ENCODE measurements around the gene SLC17A8.
A peak's percentile ranks its signal among the peaks of the same experiment; 100 is the strongest.
"Not testable (repeated sequence)": the region's sequence is repeated elsewhere in the genome, so short reads cannot be mapped to it uniquely, and the experiment has no call there.

SLC17A8 gene

GRCh38 chr12:100356644-100357223, at the start of gene SLC17A8:
Gene SLC17A8 (plus strand): TSS chr12:100357074. CDS start chr12:100357392, 318 bp downstream.
- H2AFZ ChIP-seq (ENCODE audit: low read depth, low read length): no peak within 1 kb of the TSS

GRCh38 chr12:100308138-100308537, 48.7 kb upstream of the SLC17A8 start:
- H3K27ac ChIP-seq (ENCODE audit: low read length); H3K79me2 ChIP-seq (ENCODE audit: low read length); H4K20me1 ChIP-seq (ENCODE audit: insufficient read depth, low read length); H3K4me1 ChIP-seq (ENCODE audit: low read length); H3K4me2 ChIP-seq (ENCODE audit: low read length); H3K4me3 ChIP-seq (ENCODE audit: low read length); H3K9me3 ChIP-seq (ENCODE audit: insufficient read depth, low read length); H3K9ac ChIP-seq (ENCODE audit: low read length); H3K27me3 ChIP-seq (ENCODE audit: low read depth, low read length); H2AFZ ChIP-seq (ENCODE audit: low read depth, low read length): not testable (repeated sequence)
- peaks cover 10% of the 10 kb centered on the region for H3K36me3 ChIP-seq (replicated peaks; ENCODE audit: low read depth, low read length)

More at GRCh38 chr12:100356644-100357223, at the start of gene SLC17A8:
- Histone ChIP-seq H3K27ac (ENCODE audit: low read length) (no peak within 1 kb of the TSS), H3K4me2 (ENCODE audit: low read length) (peak within 1 kb of the TSS; percentile 11; the same call in 1 of the 2 replicates), H3K9me3 (ENCODE audit: insufficient read depth, low read length) (no peaks in the 10 kb centered on the region), H3K27me3 (ENCODE audit: low read depth, low read length) (peaks cover 12% of the 10 kb centered on the region; the same call in 1 of the 2 replicates), H3K9ac (ENCODE audit: low read length) (no peak within 1 kb of the TSS), H3K36me3 (replicated peaks; ENCODE audit: low read depth, low read length) (no peaks in the 10 kb centered on the region), H3K4me3 (ENCODE audit: low read length) (no peak within 1 kb of the TSS), H3K79me2 (ENCODE audit: low read length) (no peaks in the 10 kb centered on the region), H3K4me1 (ENCODE audit: low read length) (peaks cover 5% of the 10 kb centered on the region; the same call in 1 of the 2 replicates), H4K20me1 (ENCODE audit: insufficient read depth, low read length) (no peaks in the 10 kb centered on the region)
- TF ChIP-seq CTCF (IDR thresholded peaks at IDR 0.05; ENCODE audit: low read depth, low read length) (no peak), EZH2phosphoT487 (IDR thresholded peaks at IDR 0.05; ENCODE audit: low read depth) (no peak)

- no peak overlapping the region for H3K9ac ChIP-seq (ENCODE audit: low read length)
- H3K4me2 ChIP-seq (ENCODE audit: low read length): no peak overlapping the region
- no peak overlapping the region for H2AFZ ChIP-seq (ENCODE audit: low read depth, low read length)
- H4K20me1 ChIP-seq (ENCODE audit: insufficient read depth, low read length): no peaks in the 10 kb centered on the region
- H3K27ac ChIP-seq (ENCODE audit: low read length): no peak overlapping the region
- H3K4me3 ChIP-seq (ENCODE audit: low read length): no peak overlapping the region
- no peaks in the 10 kb centered on the region for H3K9me3 ChIP-seq (ENCODE audit: insufficient read depth, low read length)
- no peaks in the 10 kb centered on the region for H3K4me1 ChIP-seq (ENCODE audit: low read length)
- TF ChIP-seq EZH2phosphoT487 (IDR thresholded peaks at IDR 0.05; ENCODE audit: low read depth) (no peak), CTCF (IDR thresholded peaks at IDR 0.05; ENCODE audit: low read depth, low read length) (no peak)
- no peaks in the 10 kb centered on the region for H3K27me3 ChIP-seq (ENCODE audit: low read depth, low read length)
- H3K36me3 ChIP-seq (replicated peaks; ENCODE audit: low read depth, low read length): peaks cover 17% of the 10 kb centered on the region
- H3K79me2 ChIP-seq (ENCODE audit: low read length): no peaks in the 10 kb centered on the region
Observed at GRCh38 chr12:100311317-100311716, 45.6 kb upstream of the SLC17A8 start.

GRCh38 chr12:100317371-100317770, 39.5 kb upstream of the SLC17A8 start:
- Histone ChIP-seq H3K4me1 (ENCODE audit: low read length) (peaks cover 5% of the 10 kb centered on the region; the same call in 1 of the 2 replicates), H3K27ac (ENCODE audit: low read length) (no peak overlapping the region), H3K9ac (ENCODE audit: low read length) (no peak overlapping the region), H3K36me3 (replicated peaks; ENCODE audit: low read depth, low read length) (peaks cover 10% of the 10 kb centered on the region), H3K79me2 (ENCODE audit: low read length) (no peaks in the 10 kb centered on the region), H3K27me3 (ENCODE audit: low read depth, low read length) (no peaks in the 10 kb centered on the region), H2AFZ (ENCODE audit: low read depth, low read length) (no peak overlapping the region), H3K9me3 (ENCODE audit: insufficient read depth, low read length) (no peaks in the 10 kb centered on the region), H3K4me2 (ENCODE audit: low read length) (no peak overlapping the region), H3K4me3 (ENCODE audit: low read length) (no peak overlapping the region), H4K20me1 (ENCODE audit: insufficient read depth, low read length) (no peaks in the 10 kb centered on the region)
- TF ChIP-seq CTCF (IDR thresholded peaks at IDR 0.05; ENCODE audit: low read depth, low read length): no peak
- no peak for TF ChIP-seq EZH2phosphoT487 (IDR thresholded peaks at IDR 0.05; ENCODE audit: low read depth)

Measured in OCI-LY3 (cell line).